Right lung (tissue), 5 donors: Measurements from ENCODE around the gene SLC9C1. TPM values are rescaled to one million over a fixed set of nuclear protein-coding genes. Genes with fewer than 3 reads are reported as not detected.

ENCODE experiments used
- DNase-seq, 2 donors: peaks; one replicate each; pipeline ENCODE4 v3.0.0-alpha.2; 2013
- polyA plus RNA-seq, 5 donors: library from polyadenylated mRNA; unstranded; fragments of 120-200 nt; gene quantifications; one replicate each; pipeline versions ENCODE4 v1.2.1 to v1.2.3, GENCODE V29; 2013; ENCODE audit warnings: inconsistent platforms in 1 of 5, low replicate concordance in 1 of 5; ENCODE audit not compliant: insufficient read length in 5 of 5, insufficient read depth in 1 of 5

Gene SLC9C1
- polyA plus RNA-seq, 5 donors, result 0.22 to 1.7 (median 0.98) TPM

GRCh38 chr3:112307557-112307956 is 13.5 kb upstream of the SLC9C1 start:
- no peak for DNase-seq

GRCh38 chr3:112306825-112307224 is 12.8 kb upstream of the SLC9C1 start:
- DNase-seq, result no peak

- DNase-seq, result no peak
Observed at GRCh38 chr3:112304611-112305010, 10.6 kb upstream of the SLC9C1 start.

GRCh38 chr3:112303764-112304325 is 9.8 kb upstream of the SLC9C1 start:
- no peak for DNase-seq

GRCh38 chr3:112302881-112303763 is 9.1 kb upstream of the SLC9C1 start:
- no peak for DNase-seq

- no peak for DNase-seq
Observed at GRCh38 chr3:112302150-112302830, 8.3 kb upstream of the SLC9C1 start.

GRCh38 chr3:112298781-112299180 is 4.8 kb upstream of the SLC9C1 start:
- DNase-seq, result no peak

- no peak for DNase-seq
Observed at GRCh38 chr3:112297714-112298113, 3.7 kb upstream of the SLC9C1 start.

GRCh38 chr3:112289011-112289410 is 5.0 kb downstream of the SLC9C1 start:
- DNase-seq, result no peak

- no peak for DNase-seq
Observed at GRCh38 chr3:112280266-112280665, 13.8 kb downstream of the SLC9C1 start.

GRCh38 chr3:112273536-112273935 is 20.5 kb downstream of the SLC9C1 start:
- no peak for DNase-seq

- no peak for DNase-seq
Observed at GRCh38 chr3:112261742-112262141, 32.3 kb downstream of the SLC9C1 start.

GRCh38 chr3:112260563-112260962 is 33.5 kb downstream of the SLC9C1 start:
- no peak for DNase-seq

- no peak for DNase-seq
Observed at GRCh38 chr3:112253301-112253971, 40.6 kb downstream of the SLC9C1 start.

GRCh38 chr3:112247900-112248299 is 46.1 kb downstream of the SLC9C1 start:
- DNase-seq, result no peak

GRCh38 chr3:112247350-112247749 is 46.7 kb downstream of the SLC9C1 start:
- no peak for DNase-seq

- DNase-seq, result no peak
Observed at GRCh38 chr3:112233083-112233482, 60.9 kb downstream of the SLC9C1 start.

GRCh38 chr3:112231727-112232126 is 62.3 kb downstream of the SLC9C1 start:
- no peak for DNase-seq

- no peak for DNase-seq
Observed at GRCh38 chr3:112230033-112230432, 64.0 kb downstream of the SLC9C1 start.

GRCh38 chr3:112228786-112229185 is 65.2 kb downstream of the SLC9C1 start:
- no peak for DNase-seq

GRCh38 chr3:112200317-112200666 is 93.7 kb downstream of the SLC9C1 start:
- no peak for DNase-seq

- no peak for DNase-seq
Observed at GRCh38 chr3:112199622-112200316, 94.2 kb downstream of the SLC9C1 start.
